ENCODE data around the gene SBNO2. TPM values are rescaled to one million over a fixed set of nuclear protein-coding genes. Genes with fewer than 3 reads are reported as not detected.

The SBNO2 gene
- total and polyA plus RNA-seq, 10 donors: 16.2 to 230 (median 112) TPM

GRCh38 chr19:1082928-1083816 lies 90.9 kb downstream of the SBNO2 start:
- peaks cover 23 to 100% (median 84%) of the 10 kb centered on the region in 6 donors for H3K4me1 ChIP-seq
- H3K36me3 ChIP-seq: peaks cover 4 to 100% (median 85%) of the 10 kb centered on the region in 6 donors
- WGBS, 5 donors: 79 to 87% (median 81%) methylated on average over 46 to 59 of the region's 59 CpGs
- peak overlapping the region in 5 of 8 donors; percentile 20 to 97 (median 52) for H3K27ac ChIP-seq
- DNase-seq: peak; percentile 83
- H3K9me3 ChIP-seq: no peaks in the 10 kb centered on the region
- peak overlapping the region in 1 of 8 donors; percentile 37 for H3K4me3 ChIP-seq
- intact Hi-C loops (cut with DNase I; ENCODE audit: low total_unique reads): no loop called here
- TF ChIP-seq CTCF (IDR thresholded peaks at IDR 0.05 in 8 of 11, conservative IDR thresholded peaks at IDR 0.05 in 3 of 11) (no peak), POLR2AphosphoS5 (IDR thresholded peaks at IDR 0.05) (peak; percentile 49 to 78 (median 62)), POLR2A (IDR thresholded peaks at IDR 0.05) (no peak)
- no peaks in the 10 kb centered on the region for H3K27me3 ChIP-seq (replicated peaks in 1 of 7)

- WGBS, 5 donors: 34 to 67% (median 55%) methylated on average over 37 to 51 of the region's 51 CpGs
- no peaks in the 10 kb centered on the region for H3K27me3 ChIP-seq (replicated peaks in 1 of 7)
- peak; percentile 90 for DNase-seq
- H3K36me3 ChIP-seq: peaks cover 4 to 100% (median 84%) of the 10 kb centered on the region in 6 donors
- intact Hi-C loops (cut with DNase I; ENCODE audit: low total_unique reads): no loop called here
- no peaks in the 10 kb centered on the region for H3K9me3 ChIP-seq
- H3K4me1 ChIP-seq: peaks cover 19 to 100% (median 83%) of the 10 kb centered on the region in 6 donors
- peak overlapping the region in 1 of 8 donors; percentile 37 for H3K4me3 ChIP-seq
- H3K27ac ChIP-seq: peak overlapping the region in 5 of 8 donors; percentile 20 to 97 (median 52)
- no peak for TF ChIP-seq POLR2A (IDR thresholded peaks at IDR 0.05)
- TF ChIP-seq POLR2AphosphoS5 (IDR thresholded peaks at IDR 0.05): peak in 1 of 3 donors; percentile 2
- no peak for TF ChIP-seq CTCF (IDR thresholded peaks at IDR 0.05 in 8 of 11, conservative IDR thresholded peaks at IDR 0.05 in 3 of 11)
These were observed 91.7 kb downstream of the SBNO2 start for GRCh38 chr19:1082165-1082927.

GRCh38 chr19:1081301-1082164 lies 92.5 kb downstream of the SBNO2 start:
- Histone ChIP-seq H3K27ac (peak overlapping the region in 5 of 8 donors; percentile 26 to 97 (median 52)), H3K4me1 (peaks cover 24 to 100% (median 83%) of the 10 kb centered on the region in 6 donors), H3K9me3 (no peaks in the 10 kb centered on the region), H3K4me3 (peak overlapping the region in 1 of 8 donors; percentile 37), H3K27me3 (replicated peaks in 1 of 7) (no peaks in the 10 kb centered on the region), H3K36me3 (peaks cover 4 to 95% (median 77%) of the 10 kb centered on the region in 6 donors)
- TF ChIP-seq CTCF (IDR thresholded peaks at IDR 0.05 in 8 of 11, conservative IDR thresholded peaks at IDR 0.05 in 3 of 11): no peak
- TF ChIP-seq POLR2AphosphoS5 (IDR thresholded peaks at IDR 0.05): peak in 2 of 3 donors; percentile 36 to 74
- 84 to 90% (median 86%) methylated on average over 56 to 58 of the region's 58 CpGs for WGBS, 5 donors
- peak; percentile 92 for DNase-seq
- intact Hi-C loops (cut with DNase I; ENCODE audit: low total_unique reads): no loop called here

Measured in spleen (tissue), 11 donors.